Type B pancreatic cell (in vitro differentiated cells): ENCODE data around the gene ARHGAP42. TPM values are rescaled to one million over a fixed set of nuclear protein-coding genes. Genes with fewer than 3 reads are reported as not detected.

Experiments used
- DNase-seq: peaks from one replicate; pipeline ENCODE4 v3.0.0; 2021; ENCODE audit warnings: mixed read lengths; ENCODE audit not compliant: unreplicated experiment; ENCODE audit errors: extremely low spot score
- H3K27ac Mint-ChIP-seq: 2 replicates; pipeline ENCODE4 v1.8.0; 2021; ENCODE audit warnings: mild to moderate bottlenecking, mixed read lengths
- H3K27me3 Mint-ChIP-seq: 2 replicates; pipeline ENCODE4 v1.8.0; 2021; ENCODE audit warnings: mixed read lengths
- H3K36me3 Mint-ChIP-seq: 2 replicates; pipeline ENCODE4 v1.8.0; 2021; ENCODE audit warnings: mixed read lengths
- H3K4me1 Mint-ChIP-seq: one replicate; pipeline ENCODE4 v1.8.0; 2021; ENCODE audit warnings: mixed read lengths; ENCODE audit not compliant: unreplicated experiment
- H3K4me3 Mint-ChIP-seq: 2 replicates; pipeline ENCODE4 v1.8.0; 2021; ENCODE audit warnings: mild to moderate bottlenecking, mixed read lengths
- H3K9me3 Mint-ChIP-seq: 2 replicates; pipeline ENCODE4 v1.8.0; 2021; ENCODE audit warnings: mixed read lengths
- total RNA-seq: library from RNA; stranded (reverse); gene quantifications from 2 replicates; pipeline ENCODE4 v1.2.1, GENCODE V29; 2021; ENCODE audit warnings: low replicate concordance
- TF ChIP-seq, protein P1 (sequence below): fragments of 200-600 bp; sonication (generic); conservative IDR thresholded peaks from 2 replicates; pipeline ENCODE4 v1.5.0; 2021; ENCODE audit warnings: antibody characterized with exemption, mild to moderate bottlenecking

ARHGAP42 gene
- total RNA-seq, 1 donor from 2014 or later, result 22.6 TPM

- Mint-ChIP-seq H3K36me3 (no peaks in the 10 kb centered on the region), H3K4me1 (peaks cover 11% of the 10 kb centered on the region), H3K9me3 (no peaks in the 10 kb centered on the region), H3K27me3 (no peaks in the 10 kb centered on the region), H3K4me3 (no peak overlapping the region), H3K27ac (peak overlapping the region; percentile 12)
- TF ChIP-seq, protein P1, sequence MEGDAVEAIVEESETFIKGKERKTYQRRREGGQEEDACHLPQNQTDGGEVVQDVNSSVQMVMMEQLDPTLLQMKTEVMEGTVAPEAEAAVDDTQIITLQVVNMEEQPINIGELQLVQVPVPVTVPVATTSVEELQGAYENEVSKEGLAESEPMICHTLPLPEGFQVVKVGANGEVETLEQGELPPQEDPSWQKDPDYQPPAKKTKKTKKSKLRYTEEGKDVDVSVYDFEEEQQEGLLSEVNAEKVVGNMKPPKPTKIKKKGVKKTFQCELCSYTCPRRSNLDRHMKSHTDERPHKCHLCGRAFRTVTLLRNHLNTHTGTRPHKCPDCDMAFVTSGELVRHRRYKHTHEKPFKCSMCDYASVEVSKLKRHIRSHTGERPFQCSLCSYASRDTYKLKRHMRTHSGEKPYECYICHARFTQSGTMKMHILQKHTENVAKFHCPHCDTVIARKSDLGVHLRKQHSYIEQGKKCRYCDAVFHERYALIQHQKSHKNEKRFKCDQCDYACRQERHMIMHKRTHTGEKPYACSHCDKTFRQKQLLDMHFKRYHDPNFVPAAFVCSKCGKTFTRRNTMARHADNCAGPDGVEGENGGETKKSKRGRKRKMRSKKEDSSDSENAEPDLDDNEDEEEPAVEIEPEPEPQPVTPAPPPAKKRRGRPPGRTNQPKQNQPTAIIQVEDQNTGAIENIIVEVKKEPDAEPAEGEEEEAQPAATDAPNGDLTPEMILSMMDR, result no peak
- DNase-seq, result no peak
These were observed 73.7 kb downstream of the ARHGAP42 start for GRCh38 chr11:100760744-100761143.

DNA sequence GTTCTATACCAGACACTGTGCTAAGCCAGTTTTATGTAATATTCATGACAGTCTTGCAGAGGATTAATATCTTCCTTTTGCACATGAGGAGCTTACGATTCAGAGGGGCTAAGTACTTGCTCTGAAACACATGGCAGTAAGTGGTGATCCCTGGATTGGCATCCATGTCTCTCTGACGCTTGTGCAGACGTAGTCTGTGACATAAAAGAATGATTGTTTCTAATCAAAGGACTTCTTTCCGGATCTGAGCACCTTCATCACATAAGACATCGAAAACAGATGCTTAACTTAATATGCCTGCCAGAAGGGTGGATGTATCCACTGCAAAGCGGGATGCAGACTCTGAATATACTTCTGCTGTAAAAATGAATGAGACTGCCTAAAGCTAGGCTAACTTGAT, 74.8 kb downstream of the ARHGAP42 start:
- Mint-ChIP-seq H3K36me3 (no peaks in the 10 kb centered on the region), H3K4me3 (no peak overlapping the region), H3K27me3 (no peaks in the 10 kb centered on the region), H3K4me1 (peaks cover 11% of the 10 kb centered on the region), H3K9me3 (no peaks in the 10 kb centered on the region), H3K27ac (no peak overlapping the region)
- DNase-seq, result no peak
- TF ChIP-seq, protein P1, result no peak

DNA sequence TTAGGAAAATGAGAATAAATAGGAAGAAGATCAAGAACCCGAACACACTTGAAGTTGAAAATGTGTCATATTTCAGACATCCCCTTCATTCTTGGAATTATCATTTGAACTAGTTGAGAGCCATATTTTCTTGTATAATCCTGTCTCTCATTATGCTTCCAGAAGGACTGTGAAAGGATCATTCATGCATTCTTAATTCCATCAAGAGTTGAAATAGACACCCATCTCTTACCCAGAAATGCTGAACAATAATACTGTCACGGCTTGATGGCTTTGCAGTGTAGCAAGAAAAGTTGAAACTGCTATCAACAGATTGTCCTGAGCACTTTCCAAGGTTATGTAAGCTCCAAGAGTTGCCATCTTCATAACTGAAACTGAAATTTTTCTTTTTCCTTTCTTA, 79.7 kb downstream of the ARHGAP42 start:
- H3K27ac Mint-ChIP-seq, result no peak overlapping the region
- H3K9me3 Mint-ChIP-seq, result no peaks in the 10 kb centered on the region
- peaks cover 1% of the 10 kb centered on the region for H3K36me3 Mint-ChIP-seq
- peaks cover 3% of the 10 kb centered on the region for H3K4me1 Mint-ChIP-seq
- no peaks in the 10 kb centered on the region for H3K27me3 Mint-ChIP-seq
- H3K4me3 Mint-ChIP-seq, result no peak overlapping the region
- no peak for DNase-seq
- TF ChIP-seq, protein P1, result no peak

DNA sequence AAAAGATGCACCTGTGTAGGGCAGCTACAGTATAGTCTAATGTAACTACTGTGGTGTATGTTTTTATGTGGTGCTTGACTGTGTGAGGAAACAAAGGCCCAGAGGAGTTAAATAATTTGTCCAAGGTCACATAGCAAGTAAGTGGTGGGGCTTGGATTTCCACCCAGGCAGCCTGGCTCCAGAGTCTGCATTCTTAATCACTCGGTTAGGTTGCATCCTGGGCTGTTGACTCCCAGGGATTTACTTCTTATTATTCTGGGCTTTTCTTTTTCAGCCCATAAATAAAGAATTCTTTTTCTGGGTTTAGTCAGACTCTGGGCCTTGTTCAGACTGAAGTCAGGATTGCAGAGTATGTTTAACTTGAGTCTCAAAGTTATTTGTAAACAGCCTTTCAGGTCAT, 82.1 kb downstream of the ARHGAP42 start:
- H3K27me3 Mint-ChIP-seq, result no peaks in the 10 kb centered on the region
- no peak overlapping the region for H3K4me3 Mint-ChIP-seq
- peak overlapping the region; percentile 62 for H3K27ac Mint-ChIP-seq
- peaks cover 6% of the 10 kb centered on the region for H3K36me3 Mint-ChIP-seq
- no peak for DNase-seq
- peaks cover 5% of the 10 kb centered on the region for H3K4me1 Mint-ChIP-seq
- TF ChIP-seq, protein P1, result no peak
- H3K9me3 Mint-ChIP-seq, result no peaks in the 10 kb centered on the region

DNA sequence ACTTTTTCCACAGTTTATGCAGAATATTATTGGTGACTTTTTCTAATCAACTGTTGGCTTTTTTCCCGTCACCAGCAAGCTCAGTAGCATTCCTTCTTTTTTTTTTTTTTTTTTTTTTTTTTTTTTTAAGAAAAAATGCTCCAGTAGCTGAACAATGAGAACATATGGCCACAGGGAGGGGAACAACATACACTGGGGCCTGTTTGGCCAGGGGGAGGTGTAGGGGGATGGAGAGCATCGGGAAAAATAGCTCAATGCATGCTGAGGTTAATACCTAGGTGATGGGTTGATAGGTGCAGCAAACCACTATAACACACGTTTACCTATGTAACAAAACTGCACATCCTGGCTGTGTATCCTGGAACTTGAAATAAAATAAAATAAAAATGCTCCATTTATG, 82.5 kb downstream of the ARHGAP42 start:
- no peak for DNase-seq
- Mint-ChIP-seq H3K36me3 (peaks cover 10% of the 10 kb centered on the region), H3K4me3 (no peak overlapping the region), H3K27me3 (no peaks in the 10 kb centered on the region), H3K9me3 (no peaks in the 10 kb centered on the region), H3K4me1 (peaks cover 5% of the 10 kb centered on the region), H3K27ac (peak overlapping the region; percentile 62)
- TF ChIP-seq, protein P1, result no peak

GRCh38 chr11:100774132-100774531, 87.0 kb downstream of the ARHGAP42 start:
- no peak overlapping the region for H3K4me3 Mint-ChIP-seq
- H3K27me3 Mint-ChIP-seq, result no peaks in the 10 kb centered on the region
- DNase-seq, result no peak
- peaks cover 14% of the 10 kb centered on the region for H3K36me3 Mint-ChIP-seq
- TF ChIP-seq, protein P1, result no peak
- peak overlapping the region; percentile 76 for H3K27ac Mint-ChIP-seq
- H3K9me3 Mint-ChIP-seq, result no peaks in the 10 kb centered on the region
- peaks cover 24% of the 10 kb centered on the region for H3K4me1 Mint-ChIP-seq
